Measurements from ENCODE around the gene TMEM163.

DNA sequence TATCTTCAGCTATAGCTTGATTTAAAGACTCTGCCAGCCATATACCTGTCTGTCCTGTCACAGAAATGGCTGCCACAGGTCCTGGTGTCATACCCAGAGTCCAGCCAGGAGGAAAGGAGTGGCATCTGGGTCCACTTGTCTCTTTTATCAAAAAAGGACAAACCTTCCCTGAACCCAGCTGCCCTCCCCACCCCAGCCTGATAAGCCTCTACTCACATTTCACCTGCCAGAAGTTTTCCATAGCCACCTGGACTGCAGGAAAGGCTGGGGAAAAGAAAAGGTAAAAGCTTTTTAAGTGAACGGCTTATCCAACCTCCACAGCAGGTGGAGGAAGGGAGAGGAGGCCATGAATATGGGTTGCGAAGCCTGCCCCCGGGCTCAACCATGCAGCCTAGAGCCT, 32.8 kb downstream of the TMEM163 start:
- no peak for TF ChIP-seq CREB1 (IDR thresholded peaks at IDR 0.05; ENCODE audit: low read depth)
- no peak for TF ChIP-seq EP300 (IDR thresholded peaks at IDR 0.05; ENCODE audit: borderline replicate concordance)
- TF ChIP-seq NFIC (IDR thresholded peaks at IDR 0.05), result no peak
- no peak for TF ChIP-seq ZBTB7A (IDR thresholded peaks at IDR 0.05; ENCODE audit: low read depth)
- TF ChIP-seq FOXM1 (IDR thresholded peaks at IDR 0.05; ENCODE audit: borderline replicate concordance, low read depth), result no peak
- TF ChIP-seq CEBPB (IDR thresholded peaks at IDR 0.05), result no peak
